Neutrophil (primary cell): Measurements from ENCODE around the gene EEF1AKMT3.
A peak's percentile ranks its signal among the peaks of the same experiment; 100 is the strongest.

Experiments
- H3K27ac ChIP-seq: fragments of 200-600 bp; sonication (generic); 2 replicates; pipeline ENCODE4 v1.5.1; 2016; ENCODE audit warnings: mild to moderate bottlenecking, moderate library complexity
- H3K27me3 ChIP-seq: fragments of 200-600 bp; sonication (generic); 2 replicates; pipeline ENCODE4 v1.6.0; 2016; ENCODE audit warnings: mild to moderate bottlenecking
- H3K36me3 ChIP-seq: fragments of 200-600 bp; sonication (generic); 2 replicates; pipeline ENCODE4 v1.5.1; 2017
- H3K4me1 ChIP-seq, 2 experiments: fragments of 200-600 bp in 1 of 2; sonication (generic) in 1 of 2; 1 replicate in 1 of 2; 2 replicates in 1 of 2; pipeline versions ENCODE4 v1.5.1 to v1.6.1; 2013 to 2016; ENCODE audit warnings: low read depth in 1 of 2, low read length in 1 of 2, mild to moderate bottlenecking in 1 of 2, moderate library complexity in 1 of 2; ENCODE audit not compliant: control insufficient read depth in 1 of 2, insufficient read depth in 1 of 2
- H3K4me3 ChIP-seq, 2 experiments: fragments of 200-600 bp in 1 of 2; sonication (generic) in 1 of 2; 1 replicate in 1 of 2; 2 replicates in 1 of 2; pipeline ENCODE4 v1.5.1; 2013 to 2016; ENCODE audit warnings: low read depth in 1 of 2, low read length in 1 of 2, mild to moderate bottlenecking in 1 of 2, moderate library complexity in 1 of 2
- H3K9me3 ChIP-seq: fragments of 200-600 bp; sonication (generic); 2 replicates; pipeline ENCODE4 v1.5.1; 2016
- CTCF ChIP-seq: fragments of 200-600 bp; sonication (generic); IDR thresholded peaks from 2 replicates; pipeline ENCODE4 v1.5.1; 2016; ENCODE audit warnings: antibody characterized with exemption

EEF1AKMT3 gene

DNA sequence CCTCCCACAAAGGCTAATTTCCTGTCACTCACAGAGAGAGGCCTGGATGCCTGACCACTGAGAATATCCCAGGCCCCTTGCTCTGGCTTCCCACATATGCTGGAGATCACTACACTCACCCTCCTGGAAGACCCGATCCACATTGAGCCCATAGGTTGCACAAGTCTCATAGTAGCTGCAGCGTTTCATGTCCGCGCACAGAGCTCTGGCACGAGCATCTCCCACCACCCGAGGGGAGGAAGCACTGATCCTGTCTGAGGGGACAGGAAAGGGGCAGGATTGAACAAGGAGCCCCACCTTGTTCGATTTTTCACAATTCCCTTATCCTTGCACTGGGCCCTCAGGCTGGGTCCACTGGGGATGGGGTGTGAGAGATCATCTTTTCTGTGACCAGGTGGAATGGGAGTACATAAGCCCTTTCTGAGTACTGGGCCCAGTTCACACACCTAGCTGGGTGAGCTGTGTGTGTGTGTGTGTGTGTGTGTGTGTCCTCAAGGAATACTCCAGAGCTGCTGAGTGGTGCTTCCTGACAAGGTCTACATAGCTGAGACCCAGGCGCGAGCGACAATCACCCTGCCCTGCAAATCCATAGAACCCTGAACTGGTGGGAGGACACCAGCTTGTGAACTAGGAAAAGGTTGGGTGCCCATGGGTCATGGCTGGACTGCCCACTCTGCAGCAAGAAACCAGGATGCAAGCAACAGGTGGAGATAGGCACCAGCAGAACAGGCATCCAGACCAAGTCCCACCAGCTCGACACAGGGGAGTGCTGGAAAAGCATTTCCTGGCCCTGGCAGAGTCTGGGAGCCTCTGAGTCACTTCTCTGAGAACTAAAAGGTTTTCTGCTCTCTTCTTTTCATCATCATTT lies 39.5 kb upstream of the EEF1AKMT3 start:
- Histone ChIP-seq H3K36me3 (peaks cover 99% of the 10 kb centered on the region), H3K27me3 (no peaks in the 10 kb centered on the region), H3K9me3 (no peaks in the 10 kb centered on the region), H3K4me1 (no peaks in the 10 kb centered on the region), H3K27ac (peak overlapping the region; percentile 29), H3K4me3 (no peak overlapping the region)
- TF ChIP-seq CTCF: no peak

GRCh38 chr12:57733928-57734327 lies 38.5 kb upstream of the EEF1AKMT3 start:
- Histone ChIP-seq H3K4me1 (peaks cover under 1 to 1% of the 10 kb centered on the region in 2 experiments), H3K27me3 (no peaks in the 10 kb centered on the region), H3K27ac (peak overlapping the region; percentile 39), H3K9me3 (no peaks in the 10 kb centered on the region), H3K36me3 (peaks cover 98% of the 10 kb centered on the region), H3K4me3 (no peak overlapping the region)
- TF ChIP-seq CTCF: no peak

DNA sequence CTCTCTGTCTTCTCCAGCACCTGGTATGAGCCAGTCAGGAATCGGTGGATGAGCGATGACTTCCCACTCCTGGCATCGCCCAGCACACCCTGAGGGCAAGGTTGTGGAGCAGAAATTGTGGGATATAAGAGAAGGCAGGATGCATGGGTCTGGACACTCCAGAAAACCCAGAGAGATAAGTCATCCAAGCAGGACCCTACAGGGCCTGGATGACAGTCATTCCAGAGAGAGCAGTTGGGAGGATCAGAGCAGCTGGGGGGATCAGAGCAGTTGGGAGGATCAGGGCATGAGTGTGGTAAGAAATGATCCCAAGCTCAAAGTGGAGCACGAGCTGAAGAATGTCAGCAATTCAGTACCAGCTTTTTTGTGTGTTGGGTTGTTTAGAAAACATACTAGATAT lies 37.8 kb upstream of the EEF1AKMT3 start:
- Histone ChIP-seq H3K27me3 (no peaks in the 10 kb centered on the region), H3K4me1 (peaks cover 7 to 8% of the 10 kb centered on the region in 2 experiments), H3K9me3 (no peaks in the 10 kb centered on the region), H3K4me3 (no peak overlapping the region), H3K27ac (peak overlapping the region; percentile 39), H3K36me3 (peaks cover 96% of the 10 kb centered on the region)
- TF ChIP-seq CTCF: no peak

DNA sequence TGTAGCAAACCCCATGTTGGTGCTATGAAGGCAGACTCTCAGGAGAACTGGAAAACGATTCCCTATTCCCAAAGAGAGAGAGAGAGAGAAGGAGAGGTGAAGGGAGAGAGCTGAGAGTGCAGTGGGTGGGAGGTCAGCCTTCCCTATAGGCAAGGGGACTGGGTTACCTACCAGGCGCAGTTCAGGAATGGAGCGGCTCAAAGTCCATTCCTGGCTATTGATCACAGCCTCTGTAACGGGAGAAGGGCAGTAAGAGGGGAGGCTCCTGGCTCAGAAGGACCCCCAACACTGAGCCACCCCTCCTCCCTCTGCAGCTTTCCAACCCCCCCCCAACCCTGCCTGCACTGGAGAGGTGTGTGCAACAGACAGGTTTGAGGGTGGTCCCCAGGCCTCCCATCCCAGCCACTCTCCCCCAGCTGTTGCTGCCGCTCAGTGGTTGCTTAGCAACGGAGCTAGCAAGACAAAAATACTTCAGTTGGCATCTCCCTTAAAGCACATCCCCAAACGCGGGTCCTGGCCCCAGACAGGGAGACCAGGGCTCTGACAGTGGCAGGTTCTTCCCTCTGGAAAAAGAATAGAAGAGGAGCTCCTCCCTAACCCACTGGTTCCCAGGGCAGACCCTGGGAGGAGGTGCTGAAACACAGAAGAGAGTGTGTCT lies 37.1 kb upstream of the EEF1AKMT3 start:
- Histone ChIP-seq H3K27ac (peak overlapping the region; percentile 39), H3K4me3 (no peak overlapping the region), H3K4me1 (peaks cover 15% of the 10 kb centered on the region in 2 experiments), H3K9me3 (no peaks in the 10 kb centered on the region), H3K27me3 (no peaks in the 10 kb centered on the region), H3K36me3 (peaks cover 95% of the 10 kb centered on the region)
- no peak for TF ChIP-seq CTCF

DNA sequence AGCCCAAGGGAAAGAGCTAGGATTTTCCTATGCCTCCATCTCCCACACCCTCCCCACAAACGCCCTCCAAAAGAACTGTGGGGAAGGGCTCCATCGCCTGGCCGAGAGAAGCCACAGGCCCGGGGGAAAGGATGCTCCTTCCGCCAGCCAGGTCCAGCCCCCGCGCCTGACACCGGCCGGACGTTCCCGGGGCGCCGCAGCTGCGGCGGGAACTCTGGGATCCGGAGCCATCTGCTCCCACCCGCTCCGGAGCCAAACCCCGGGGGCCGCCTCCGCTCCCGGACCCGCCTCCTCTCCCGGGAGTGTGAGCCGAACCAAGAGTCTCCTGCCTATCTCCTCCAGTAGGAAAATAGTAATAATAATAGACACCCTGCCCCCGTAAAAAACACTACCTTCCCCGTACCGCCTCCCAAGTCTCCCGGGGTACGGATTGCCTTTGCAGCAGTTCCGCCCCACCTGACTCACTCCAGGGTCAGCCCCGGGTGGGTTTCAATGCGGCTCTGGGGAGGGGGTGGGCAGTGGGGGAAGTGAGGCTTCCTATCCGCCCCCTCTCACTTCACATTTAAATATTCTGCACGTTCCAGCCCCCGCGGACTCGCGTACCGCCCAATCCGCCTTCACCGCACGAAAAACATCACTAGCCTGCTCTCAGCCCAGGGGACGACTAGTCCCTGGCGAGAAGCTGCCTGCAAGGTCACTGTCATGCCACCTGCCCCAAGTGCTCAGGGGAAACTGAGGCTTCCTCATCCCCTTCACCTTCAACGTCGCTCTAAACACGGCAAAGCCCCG lies 36.3 kb upstream of the EEF1AKMT3 start:
- Histone ChIP-seq H3K9me3 (no peaks in the 10 kb centered on the region), H3K27ac (peak overlapping the region; percentile 9), H3K4me3 (no peak overlapping the region), H3K4me1 (peaks cover 23% of the 10 kb centered on the region in 2 experiments), H3K36me3 (peaks cover 86% of the 10 kb centered on the region), H3K27me3 (no peaks in the 10 kb centered on the region)
- no peak for TF ChIP-seq CTCF
